HG03520 (cell line): ENCODE results near the gene BTBD6.
"Not testable (repeated sequence)": the region's sequence is repeated elsewhere in the genome, so short reads cannot be mapped to it uniquely, and the experiment has no call there.

ENCODE experiments used
- ATAC-seq: cut with Tn5 transposase; IDR thresholded peaks from one replicate; pipeline ENCODE4 v1.9.1; 2021; ENCODE audit warnings: mild to moderate bottlenecking, moderate library complexity; ENCODE audit not compliant: unreplicated experiment

Gene BTBD6

GRCh38 chr14:105268736-105269354, 20.5 kb downstream of the BTBD6 start:
- ATAC-seq, result no peak

GRCh38 chr14:105269405-105269804, 21.1 kb downstream of the BTBD6 start:
- no peak for ATAC-seq

- no peak for ATAC-seq
Observed at GRCh38 chr14:105271224-105271890, 23.0 kb downstream of the BTBD6 start.

- ATAC-seq, result no peak
Observed at GRCh38 chr14:105272623-105273022, 24.3 kb downstream of the BTBD6 start.

GRCh38 chr14:105273062-105273461, 24.7 kb downstream of the BTBD6 start:
- ATAC-seq, result no peak

- ATAC-seq, result no peak
Observed at GRCh38 chr14:105274637-105275036, 26.3 kb downstream of the BTBD6 start.

- no peak for ATAC-seq
Observed at GRCh38 chr14:105275267-105275946, 27.1 kb downstream of the BTBD6 start.

GRCh38 chr14:105277448-105277847, 29.1 kb downstream of the BTBD6 start:
- not testable (repeated sequence) for ATAC-seq

GRCh38 chr14:105279642-105280361, 31.5 kb downstream of the BTBD6 start:
- ATAC-seq, result no peak

- ATAC-seq, result no peak
Observed at GRCh38 chr14:105280525-105280924, 32.2 kb downstream of the BTBD6 start.

- no peak for ATAC-seq
Observed at GRCh38 chr14:105281371-105282097, 33.2 kb downstream of the BTBD6 start.

- no peak for ATAC-seq
Observed at GRCh38 chr14:105282098-105282725, 33.9 kb downstream of the BTBD6 start.

GRCh38 chr14:105283028-105283427, 34.7 kb downstream of the BTBD6 start:
- no peak for ATAC-seq

- no peak for ATAC-seq
Observed at GRCh38 chr14:105283899-105284298, 35.6 kb downstream of the BTBD6 start.

GRCh38 chr14:105285174-105285573, 36.8 kb downstream of the BTBD6 start:
- ATAC-seq, result no peak

- no peak for ATAC-seq
Observed at GRCh38 chr14:105286759-105287144, 38.4 kb downstream of the BTBD6 start.

GRCh38 chr14:105287249-105288102, 39.1 kb downstream of the BTBD6 start:
- no peak for ATAC-seq

GRCh38 chr14:105288936-105289335, 40.6 kb downstream of the BTBD6 start:
- not testable (repeated sequence) for ATAC-seq

- ATAC-seq, result no peak
Observed at GRCh38 chr14:105290621-105291346, 42.5 kb downstream of the BTBD6 start.
